ENCODE data around the gene SERPINC1. TPM values are rescaled to one million over a fixed set of nuclear protein-coding genes. Genes with fewer than 3 reads are reported as not detected.

Gene SERPINC1
- total and polyA plus RNA-seq, 9 of the 15 experiments (the other 6 are each of a cell fraction or from before 2014, with no cell fraction given) = 0.07 to 1.2 (median 0.50) TPM

GRCh38 chr1:173866413-173867115, 50.6 kb downstream of the SERPINC1 start (continued):
- no peak for TF ChIP-seq SP1 (CRISPR knock-in tag; IDR thresholded peaks at IDR 0.05)
- TF ChIP-seq MED1 (CRISPR knock-in tag; IDR thresholded peaks at IDR 0.05; ENCODE audit: borderline replicate concordance) = no peak
- TF ChIP-seq FOSL1 (tag; conservative IDR thresholded peaks at IDR 0.05) = no peak
- TF ChIP-seq, protein P1, sequence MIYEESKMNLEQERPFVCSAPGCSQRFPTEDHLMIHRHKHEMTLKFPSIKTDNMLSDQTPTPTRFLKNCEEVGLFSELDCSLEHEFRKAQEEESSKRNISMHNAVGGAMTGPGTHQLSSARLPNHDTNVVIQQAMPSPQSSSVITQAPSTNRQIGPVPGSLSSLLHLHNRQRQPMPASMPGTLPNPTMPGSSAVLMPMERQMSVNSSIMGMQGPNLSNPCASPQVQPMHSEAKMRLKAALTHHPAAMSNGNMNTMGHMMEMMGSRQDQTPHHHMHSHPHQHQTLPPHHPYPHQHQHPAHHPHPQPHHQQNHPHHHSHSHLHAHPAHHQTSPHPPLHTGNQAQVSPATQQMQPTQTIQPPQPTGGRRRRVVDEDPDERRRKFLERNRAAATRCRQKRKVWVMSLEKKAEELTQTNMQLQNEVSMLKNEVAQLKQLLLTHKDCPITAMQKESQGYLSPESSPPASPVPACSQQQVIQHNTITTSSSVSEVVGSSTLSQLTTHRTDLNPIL (CRISPR knock-in tag; IDR thresholded peaks at IDR 0.05) = peak; percentile 61; the same call in 1 of the 2 replicates
- no peak for TF ChIP-seq RB1 (IDR thresholded peaks at IDR 0.05; ENCODE audit: low read depth)
- peak; percentile 37; the same call in 1 of the 2 replicates for TF ChIP-seq SMARCA4 (IDR thresholded peaks at IDR 0.05)
- TF ChIP-seq HMGN3 (IDR thresholded peaks at IDR 0.05; ENCODE audit: borderline replicate concordance, extremely low read depth, insufficient read length, low read depth, low read length) = no peak
- TF ChIP-seq, protein P2, sequence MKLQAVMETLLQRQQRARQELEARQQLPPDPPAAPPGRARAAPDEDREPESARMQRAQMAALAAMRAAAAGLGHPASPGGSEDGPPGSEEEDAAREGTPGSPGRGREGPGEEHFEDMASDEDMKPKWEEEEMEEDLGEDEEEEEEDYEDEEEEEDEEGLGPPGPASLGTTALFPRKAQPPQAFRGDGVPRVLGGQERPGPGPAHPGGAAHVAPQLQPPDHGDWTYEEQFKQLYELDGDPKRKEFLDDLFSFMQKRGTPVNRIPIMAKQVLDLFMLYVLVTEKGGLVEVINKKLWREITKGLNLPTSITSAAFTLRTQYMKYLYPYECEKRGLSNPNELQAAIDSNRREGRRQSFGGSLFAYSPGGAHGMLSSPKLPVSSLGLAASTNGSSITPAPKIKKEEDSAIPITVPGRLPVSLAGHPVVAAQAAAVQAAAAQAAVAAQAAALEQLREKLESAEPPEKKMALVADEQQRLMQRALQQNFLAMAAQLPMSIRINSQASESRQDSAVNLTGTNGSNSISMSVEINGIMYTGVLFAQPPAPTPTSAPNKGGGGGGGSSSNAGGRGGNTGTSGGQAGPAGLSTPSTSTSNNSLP (IDR thresholded peaks at IDR 0.05; ENCODE audit: borderline replicate concordance, low read depth, low read length) = no peak
- TF ChIP-seq, protein P3, sequence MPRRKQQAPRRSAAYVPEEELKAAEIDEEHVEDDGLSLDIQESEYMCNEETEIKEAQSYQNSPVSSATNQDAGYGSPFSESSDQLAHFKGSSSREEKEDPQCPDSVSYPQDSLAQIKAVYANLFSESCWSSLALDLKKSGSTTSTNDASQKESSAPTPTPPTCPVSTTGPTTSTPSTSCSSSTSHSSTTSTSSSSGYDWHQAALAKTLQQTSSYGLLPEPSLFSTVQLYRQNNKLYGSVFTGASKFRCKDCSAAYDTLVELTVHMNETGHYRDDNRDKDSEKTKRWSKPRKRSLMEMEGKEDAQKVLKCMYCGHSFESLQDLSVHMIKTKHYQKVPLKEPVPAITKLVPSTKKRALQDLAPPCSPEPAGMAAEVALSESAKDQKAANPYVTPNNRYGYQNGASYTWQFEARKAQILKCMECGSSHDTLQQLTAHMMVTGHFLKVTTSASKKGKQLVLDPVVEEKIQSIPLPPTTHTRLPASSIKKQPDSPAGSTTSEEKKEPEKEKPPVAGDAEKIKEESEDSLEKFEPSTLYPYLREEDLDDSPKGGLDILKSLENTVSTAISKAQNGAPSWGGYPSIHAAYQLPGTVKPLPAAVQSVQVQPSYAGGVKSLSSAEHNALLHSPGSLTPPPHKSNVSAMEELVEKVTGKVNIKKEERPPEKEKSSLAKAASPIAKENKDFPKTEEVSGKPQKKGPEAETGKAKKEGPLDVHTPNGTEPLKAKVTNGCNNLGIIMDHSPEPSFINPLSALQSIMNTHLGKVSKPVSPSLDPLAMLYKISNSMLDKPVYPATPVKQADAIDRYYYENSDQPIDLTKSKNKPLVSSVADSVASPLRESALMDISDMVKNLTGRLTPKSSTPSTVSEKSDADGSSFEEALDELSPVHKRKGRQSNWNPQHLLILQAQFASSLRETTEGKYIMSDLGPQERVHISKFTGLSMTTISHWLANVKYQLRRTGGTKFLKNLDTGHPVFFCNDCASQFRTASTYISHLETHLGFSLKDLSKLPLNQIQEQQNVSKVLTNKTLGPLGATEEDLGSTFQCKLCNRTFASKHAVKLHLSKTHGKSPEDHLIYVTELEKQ (CRISPR knock-in tag; IDR thresholded peaks at IDR 0.05) = no peak
- TF ChIP-seq CHCHD3 (CRISPR knock-in tag; IDR thresholded peaks at IDR 0.05) = no peak
- TF ChIP-seq YY1 (IDR thresholded peaks at IDR 0.05; ENCODE audit: borderline replicate concordance in 1 of 3, control insufficient read depth in 1 of 3, extremely low read depth in 1 of 3, insufficient read depth in 3 of 3, insufficient read length in 1 of 3, insufficient replicate concordance in 2 of 3, low read depth in 1 of 3, low read length in 2 of 3) = no peak
- no peak for TF ChIP-seq KLF6 (CRISPR knock-in tag; IDR thresholded peaks at IDR 0.05; ENCODE audit: borderline replicate concordance)
- TF ChIP-seq NFE2L1 (tag; IDR thresholded peaks at IDR 0.05; ENCODE audit: borderline replicate concordance, low read depth) = no peak
- no peak for TF ChIP-seq SAFB (IDR thresholded peaks at IDR 0.05; ENCODE audit: borderline replicate concordance, low read depth, low read length)
- TF ChIP-seq ZNF766 (CRISPR knock-in tag; conservative IDR thresholded peaks at IDR 0.05) = no peak
- no peak for TF ChIP-seq TCFL5 (CRISPR knock-in tag; conservative IDR thresholded peaks at IDR 0.05)
- no peak for TF ChIP-seq GABPA (tag; conservative IDR thresholded peaks at IDR 0.05; ENCODE audit: low read depth)
- TF ChIP-seq POLR3A (IDR thresholded peaks at IDR 0.05; ENCODE audit: borderline replicate concordance, extremely low read depth, insufficient read depth, insufficient read length) = no peak
- TF ChIP-seq, protein P4, sequence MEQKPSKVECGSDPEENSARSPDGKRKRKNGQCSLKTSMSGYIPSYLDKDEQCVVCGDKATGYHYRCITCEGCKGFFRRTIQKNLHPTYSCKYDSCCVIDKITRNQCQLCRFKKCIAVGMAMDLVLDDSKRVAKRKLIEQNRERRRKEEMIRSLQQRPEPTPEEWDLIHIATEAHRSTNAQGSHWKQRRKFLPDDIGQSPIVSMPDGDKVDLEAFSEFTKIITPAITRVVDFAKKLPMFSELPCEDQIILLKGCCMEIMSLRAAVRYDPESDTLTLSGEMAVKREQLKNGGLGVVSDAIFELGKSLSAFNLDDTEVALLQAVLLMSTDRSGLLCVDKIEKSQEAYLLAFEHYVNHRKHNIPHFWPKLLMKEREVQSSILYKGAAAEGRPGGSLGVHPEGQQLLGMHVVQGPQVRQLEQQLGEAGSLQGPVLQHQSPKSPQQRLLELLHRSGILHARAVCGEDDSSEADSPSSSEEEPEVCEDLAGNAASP (IDR thresholded peaks at IDR 0.05) = no peak

All from K562 (cell line).